ENCODE results near the gene TCL1A. TPM values are rescaled to one million over a fixed set of nuclear protein-coding genes. Genes with fewer than 3 reads are reported as not detected.
"Not testable (repeated sequence)": the region's sequence is repeated elsewhere in the genome, so short reads cannot be mapped to it uniquely, and the experiment has no call there.

Gene TCL1A
- not detected for polyA plus RNA-seq (2013, experiment 1 of 2)
- polyA plus RNA-seq (2013, experiment 2 of 2): not detected

- Histone ChIP-seq H3K4me1 (ENCODE audit: control insufficient read depth, insufficient read depth, low read depth, low read length) (no peaks in the 10 kb centered on the region), H3K27me3 (ENCODE audit: control insufficient read depth in 1 of 2, insufficient read depth in 1 of 2, low read length in 2 of 2) (peaks cover 0 to 22% of the 10 kb centered on the region in 2 experiments)
- no peak for DNase-seq
Measured at GRCh38 chr14:95713596-95714371, at the start of gene TCL1A. Gene TCL1A (minus strand): TSS chr14:95714125. CDS start chr14:95714066, 59 bp downstream.

GRCh38 chr14:95763032-95763431, 49.1 kb upstream of the TCL1A start:
- H3K36me3 ChIP-seq (ENCODE audit: control insufficient read depth in 1 of 2, insufficient read depth in 2 of 2, low read depth in 1 of 2, low read length in 2 of 2); H2AFZ ChIP-seq (ENCODE audit: low read depth, low read length); H3K23ac ChIP-seq (ENCODE audit: low read length in 2 of 2); H3K18ac ChIP-seq (ENCODE audit: low read depth in 1 of 2, low read length in 2 of 2); H3K4me2 ChIP-seq (ENCODE audit: low read length, poor library complexity, severe bottlenecking); DNase-seq; H4K8ac ChIP-seq (ENCODE audit: low read length); H2AK5ac ChIP-seq (ENCODE audit: low read length, severe bottlenecking); H3K4me1 ChIP-seq (ENCODE audit: control insufficient read depth, insufficient read depth, low read depth, low read length); H3K27ac ChIP-seq (ENCODE audit: low read length, poor library complexity, severe bottlenecking); H3K27me3 ChIP-seq (ENCODE audit: control insufficient read depth in 1 of 2, insufficient read depth in 1 of 2, low read length in 2 of 2); H3K4me3 ChIP-seq (ENCODE audit: insufficient read depth in 1 of 2, low read depth in 1 of 2, low read length in 2 of 2); H3K14ac ChIP-seq (ENCODE audit: low read length in 2 of 2); H4K91ac ChIP-seq (ENCODE audit: low read length); H3K79me1 ChIP-seq (replicated peaks; ENCODE audit: low read length, poor library complexity, severe bottlenecking); H3K9me3 ChIP-seq (ENCODE audit: control insufficient read depth, low read length); H2BK12ac ChIP-seq (ENCODE audit: low read length in 2 of 2); H3K4ac ChIP-seq (ENCODE audit: low read depth in 1 of 2, low read length in 2 of 2); H2BK5ac ChIP-seq (ENCODE audit: low read depth, low read length, poor library complexity, severe bottlenecking); H3K9ac ChIP-seq (ENCODE audit: low read length); H2BK120ac ChIP-seq (ENCODE audit: low read depth, low read length); H2BK15ac ChIP-seq (ENCODE audit: low read depth, poor library complexity, severe bottlenecking): not testable (repeated sequence)
- 57% methylated on average over 1 of the region's 4 CpGs for WGBS

More at GRCh38 chr14:95713596-95714371, at the start of gene TCL1A:
- Histone ChIP-seq H3K18ac (ENCODE audit: low read depth in 1 of 2, low read length in 2 of 2) (no peak within 1 kb of the TSS), H3K4me2 (ENCODE audit: low read length, poor library complexity, severe bottlenecking) (no peak within 1 kb of the TSS), H3K4me3 (ENCODE audit: insufficient read depth in 1 of 2, low read depth in 1 of 2, low read length in 2 of 2) (no peak within 1 kb of the TSS), H2BK5ac (ENCODE audit: low read depth, low read length, poor library complexity, severe bottlenecking) (no peak within 1 kb of the TSS), H3K27ac (ENCODE audit: low read length, poor library complexity, severe bottlenecking) (no peak within 1 kb of the TSS), H2AK5ac (ENCODE audit: low read length, severe bottlenecking) (no peak within 1 kb of the TSS), H3K9ac (ENCODE audit: low read length) (no peak within 1 kb of the TSS), H3K36me3 (ENCODE audit: control insufficient read depth in 1 of 2, insufficient read depth in 2 of 2, low read depth in 1 of 2, low read length in 2 of 2) (no peaks in the 10 kb centered on the region), H2BK12ac (ENCODE audit: low read length in 2 of 2) (no peak within 1 kb of the TSS), H3K14ac (ENCODE audit: low read length in 2 of 2) (no peak within 1 kb of the TSS), H3K4ac (ENCODE audit: low read depth in 1 of 2, low read length in 2 of 2) (no peak within 1 kb of the TSS), H2AFZ (ENCODE audit: low read depth, low read length) (no peak within 1 kb of the TSS), H2BK15ac (ENCODE audit: low read depth, poor library complexity, severe bottlenecking) (no peak within 1 kb of the TSS), H3K23ac (ENCODE audit: low read length in 2 of 2) (no peak within 1 kb of the TSS), H3K9me3 (ENCODE audit: control insufficient read depth, low read length) (no peaks in the 10 kb centered on the region), H4K91ac (ENCODE audit: low read length) (no peak within 1 kb of the TSS), H4K8ac (ENCODE audit: low read length) (no peak within 1 kb of the TSS), H2BK120ac (ENCODE audit: low read depth, low read length) (no peak within 1 kb of the TSS), H3K79me1 (replicated peaks; ENCODE audit: low read length, poor library complexity, severe bottlenecking) (no peaks in the 10 kb centered on the region)
- 83% methylated on average over 35 of the region's 47 CpGs for WGBS

GRCh38 chr14:95761436-95761835, 47.5 kb upstream of the TCL1A start:
- Histone ChIP-seq H3K23ac (ENCODE audit: low read length in 2 of 2) (no peak overlapping the region), H3K9ac (ENCODE audit: low read length) (no peak overlapping the region), H4K91ac (ENCODE audit: low read length) (no peak overlapping the region), H3K79me1 (replicated peaks; ENCODE audit: low read length, poor library complexity, severe bottlenecking) (no peaks in the 10 kb centered on the region), H2BK12ac (ENCODE audit: low read length in 2 of 2) (no peak overlapping the region), H3K4ac (ENCODE audit: low read depth in 1 of 2, low read length in 2 of 2) (no peak overlapping the region), H3K9me3 (ENCODE audit: control insufficient read depth, low read length) (peaks cover 2% of the 10 kb centered on the region), H3K36me3 (ENCODE audit: control insufficient read depth in 1 of 2, insufficient read depth in 2 of 2, low read depth in 1 of 2, low read length in 2 of 2) (no peaks in the 10 kb centered on the region), H3K4me2 (ENCODE audit: low read length, poor library complexity, severe bottlenecking) (no peak overlapping the region), H2BK15ac (ENCODE audit: low read depth, poor library complexity, severe bottlenecking) (no peak overlapping the region), H4K8ac (ENCODE audit: low read length) (no peak overlapping the region), H3K4me3 (ENCODE audit: insufficient read depth in 1 of 2, low read depth in 1 of 2, low read length in 2 of 2) (no peak overlapping the region), H2BK120ac (ENCODE audit: low read depth, low read length) (no peak overlapping the region), H3K27me3 (ENCODE audit: control insufficient read depth in 1 of 2, insufficient read depth in 1 of 2, low read length in 2 of 2) (peaks cover 0 to 3% of the 10 kb centered on the region in 2 experiments), H3K27ac (ENCODE audit: low read length, poor library complexity, severe bottlenecking) (no peak overlapping the region), H2BK5ac (ENCODE audit: low read depth, low read length, poor library complexity, severe bottlenecking) (no peak overlapping the region), H3K4me1 (ENCODE audit: control insufficient read depth, insufficient read depth, low read depth, low read length) (no peaks in the 10 kb centered on the region), H2AK5ac (ENCODE audit: low read length, severe bottlenecking) (no peak overlapping the region), H2AFZ (ENCODE audit: low read depth, low read length) (no peak overlapping the region), H3K14ac (ENCODE audit: low read length in 2 of 2) (no peak overlapping the region), H3K18ac (ENCODE audit: low read depth in 1 of 2, low read length in 2 of 2) (no peak overlapping the region)
- 66% methylated on average over 5 of the region's 6 CpGs for WGBS
- no peak for DNase-seq

- H2AFZ ChIP-seq (ENCODE audit: low read depth, low read length): no peak overlapping the region
- no peak overlapping the region for H2AK5ac ChIP-seq (ENCODE audit: low read length, severe bottlenecking)
- H3K18ac ChIP-seq (ENCODE audit: low read depth in 1 of 2, low read length in 2 of 2): no peak overlapping the region
- H2BK15ac ChIP-seq (ENCODE audit: low read depth, poor library complexity, severe bottlenecking): no peak overlapping the region
- no peak overlapping the region for H2BK5ac ChIP-seq (ENCODE audit: low read depth, low read length, poor library complexity, severe bottlenecking)
- no peaks in the 10 kb centered on the region for H3K36me3 ChIP-seq (ENCODE audit: control insufficient read depth in 1 of 2, insufficient read depth in 2 of 2, low read depth in 1 of 2, low read length in 2 of 2)
- peaks cover 0 to 3% of the 10 kb centered on the region in 2 experiments for H3K27me3 ChIP-seq (ENCODE audit: control insufficient read depth in 1 of 2, insufficient read depth in 1 of 2, low read length in 2 of 2)
- H3K4ac ChIP-seq (ENCODE audit: low read depth in 1 of 2, low read length in 2 of 2): no peak overlapping the region
- no peak overlapping the region for H2BK120ac ChIP-seq (ENCODE audit: low read depth, low read length)
- no peaks in the 10 kb centered on the region for H3K4me1 ChIP-seq (ENCODE audit: control insufficient read depth, insufficient read depth, low read depth, low read length)
- no peak overlapping the region for H4K8ac ChIP-seq (ENCODE audit: low read length)
- no peak overlapping the region for H4K91ac ChIP-seq (ENCODE audit: low read length)
- no peak overlapping the region for H3K27ac ChIP-seq (ENCODE audit: low read length, poor library complexity, severe bottlenecking)
- no peak overlapping the region for H3K23ac ChIP-seq (ENCODE audit: low read length in 2 of 2)
- H2BK12ac ChIP-seq (ENCODE audit: low read length in 2 of 2): no peak overlapping the region
- peaks cover 2% of the 10 kb centered on the region for H3K9me3 ChIP-seq (ENCODE audit: control insufficient read depth, low read length)
- H3K4me3 ChIP-seq (ENCODE audit: insufficient read depth in 1 of 2, low read depth in 1 of 2, low read length in 2 of 2): no peak overlapping the region
- 44% methylated on average over 1 of the region's 3 CpGs for WGBS
- no peak overlapping the region for H3K4me2 ChIP-seq (ENCODE audit: low read length, poor library complexity, severe bottlenecking)
- no peak for DNase-seq
- H3K79me1 ChIP-seq (replicated peaks; ENCODE audit: low read length, poor library complexity, severe bottlenecking): no peaks in the 10 kb centered on the region
- no peak overlapping the region for H3K9ac ChIP-seq (ENCODE audit: low read length)
- no peak overlapping the region for H3K14ac ChIP-seq (ENCODE audit: low read length in 2 of 2)
Measured at GRCh38 chr14:95760596-95760995, 46.7 kb upstream of the TCL1A start.
